ENCODE results near the gene CCDC146. TPM values are rescaled to one million over a fixed set of nuclear protein-coding genes. Genes with fewer than 3 reads are reported as not detected.

Gene CCDC146
- total RNA-seq, 1 experiment from 2014 or later: 2.2 TPM

GRCh38 chr7:77239471-77239870 is 117.1 kb downstream of the CCDC146 start:
- CTCF ChIA-PET: no interaction called here

GRCh38 chr7:77242068-77242467 is 119.7 kb downstream of the CCDC146 start:
- intact Hi-C loops (cut with micrococcal nuclease; ENCODE audit: unreplicated experiment): no loop called here
- POLR2A ChIA-PET (ENCODE audit: low non-redundant PET): no interaction called here
- Histone ChIP-seq H3K36me3 (ENCODE audit: insufficient read depth, low read length, poor library complexity, severe bottlenecking) (no peaks in the 10 kb centered on the region), H3K4me3 (ENCODE audit: low read depth, low read length, poor library complexity, severe bottlenecking) (no peak overlapping the region), H3K27me3 (replicated peaks; ENCODE audit: insufficient read depth, low read depth, low read length, poor library complexity) (no peaks in the 10 kb centered on the region), H3K4me1 (ENCODE audit: insufficient read depth, low read length, poor library complexity, severe bottlenecking) (peaks cover 6% of the 10 kb centered on the region), H3K27ac (ENCODE audit: low read depth, low read length, poor library complexity, severe bottlenecking) (no peak overlapping the region), H3K9me3 (ENCODE audit: low read depth, low read length, poor library complexity, severe bottlenecking) (no peaks in the 10 kb centered on the region)
- no TSS peak for BruUV-seq (replicated peaks)
- DNase-seq (ENCODE audit: low spot score): no peak
- TF ChIP-seq CTCF (conservative IDR thresholded peaks at IDR 0.05; ENCODE audit: low read depth, low read length) (no peak), EZH2 (IDR thresholded peaks at IDR 0.05; ENCODE audit: borderline replicate concordance, low read depth, low read length, poor library complexity, severe bottlenecking) (no peak)
- CTCF ChIA-PET: no interaction called here

More at GRCh38 chr7:77239471-77239870, 117.1 kb downstream of the CCDC146 start:
- H3K9me3 ChIP-seq (ENCODE audit: low read depth, low read length, poor library complexity, severe bottlenecking): no peaks in the 10 kb centered on the region
- no TSS peak for BruUV-seq (replicated peaks)
- H3K27me3 ChIP-seq (replicated peaks; ENCODE audit: insufficient read depth, low read depth, low read length, poor library complexity): no peaks in the 10 kb centered on the region
- POLR2A ChIA-PET (ENCODE audit: low non-redundant PET): no interaction called here
- peaks cover 6% of the 10 kb centered on the region for H3K4me1 ChIP-seq (ENCODE audit: insufficient read depth, low read length, poor library complexity, severe bottlenecking)
- intact Hi-C loops (cut with micrococcal nuclease; ENCODE audit: unreplicated experiment): no loop called here
- H3K27ac ChIP-seq (ENCODE audit: low read depth, low read length, poor library complexity, severe bottlenecking): no peak overlapping the region
- TF ChIP-seq EZH2 (IDR thresholded peaks at IDR 0.05; ENCODE audit: borderline replicate concordance, low read depth, low read length, poor library complexity, severe bottlenecking): no peak
- no peak for TF ChIP-seq CTCF (conservative IDR thresholded peaks at IDR 0.05; ENCODE audit: low read depth, low read length)
- H3K36me3 ChIP-seq (ENCODE audit: insufficient read depth, low read length, poor library complexity, severe bottlenecking): no peaks in the 10 kb centered on the region
- no peak overlapping the region for H3K4me3 ChIP-seq (ENCODE audit: low read depth, low read length, poor library complexity, severe bottlenecking)
- DNase-seq (ENCODE audit: low spot score): no peak

GRCh38 chr7:77242554-77242953 is 120.1 kb downstream of the CCDC146 start:
- intact Hi-C loops (cut with micrococcal nuclease; ENCODE audit: unreplicated experiment): no loop called here
- no peak for TF ChIP-seq CTCF (conservative IDR thresholded peaks at IDR 0.05; ENCODE audit: low read depth, low read length)
- no peak for TF ChIP-seq EZH2 (IDR thresholded peaks at IDR 0.05; ENCODE audit: borderline replicate concordance, low read depth, low read length, poor library complexity, severe bottlenecking)
- no peak overlapping the region for H3K4me3 ChIP-seq (ENCODE audit: low read depth, low read length, poor library complexity, severe bottlenecking)
- peaks cover 5% of the 10 kb centered on the region for H3K4me1 ChIP-seq (ENCODE audit: insufficient read depth, low read length, poor library complexity, severe bottlenecking)
- no peak for DNase-seq (ENCODE audit: low spot score)
- H3K27ac ChIP-seq (ENCODE audit: low read depth, low read length, poor library complexity, severe bottlenecking): no peak overlapping the region
- H3K9me3 ChIP-seq (ENCODE audit: low read depth, low read length, poor library complexity, severe bottlenecking): no peaks in the 10 kb centered on the region
- no peaks in the 10 kb centered on the region for H3K27me3 ChIP-seq (replicated peaks; ENCODE audit: insufficient read depth, low read depth, low read length, poor library complexity)
- POLR2A ChIA-PET (ENCODE audit: low non-redundant PET): no interaction called here
- no peaks in the 10 kb centered on the region for H3K36me3 ChIP-seq (ENCODE audit: insufficient read depth, low read length, poor library complexity, severe bottlenecking)
- BruUV-seq (replicated peaks): no TSS peak
- CTCF ChIA-PET: no interaction called here

All from A673 (cell line).